ENCODE data around the gene ARFGEF2.

ARFGEF2 gene

GRCh38 chr20:48921168-48921882 is at the start of gene ARFGEF2:
Gene ARFGEF2, plus strand, starts transcription at chr20:48921711. Its CDS starts 179 bp downstream, at chr20:48921890.
- in situ Hi-C loops (cut with MboI; ENCODE audit: low pct_unique_long_range_greater_than_20kb, low sequenced_read_pairs, unreplicated experiment): no loop called here
- TF ChIP-seq CTCF (IDR thresholded peaks at IDR 0.05; ENCODE audit: extremely low read depth, insufficient read depth, missing control alignments): no peak
- peak; percentile 97 for DNase-seq (ENCODE audit: low spot score)

- in situ Hi-C loops (cut with MboI; ENCODE audit: low pct_unique_long_range_greater_than_20kb, low sequenced_read_pairs, unreplicated experiment): no loop called here
- TF ChIP-seq CTCF (IDR thresholded peaks at IDR 0.05; ENCODE audit: extremely low read depth, insufficient read depth, missing control alignments): no peak
- no peak for DNase-seq (ENCODE audit: low spot score)
These were observed 46.1 kb upstream of the ARFGEF2 start for GRCh38 chr20:48875233-48875913.

DNA sequence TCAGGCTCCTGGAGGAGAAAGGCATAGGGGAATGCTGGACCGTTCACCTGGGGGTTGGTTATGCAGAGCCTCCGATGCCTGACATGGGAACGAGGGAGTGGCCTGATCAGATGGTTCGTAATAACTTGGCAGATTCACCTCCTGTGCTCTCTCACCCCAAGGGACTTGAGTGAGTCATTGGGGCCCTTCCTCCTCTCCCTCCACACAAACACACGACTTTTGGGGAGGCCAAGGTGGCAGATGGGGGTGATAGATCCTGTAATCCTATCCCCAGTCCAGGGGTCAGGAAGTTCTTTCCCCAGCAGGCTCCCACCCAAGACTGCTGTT is 45.6 kb upstream of the ARFGEF2 start:
- in situ Hi-C loops (cut with MboI; ENCODE audit: low pct_unique_long_range_greater_than_20kb, low sequenced_read_pairs, unreplicated experiment): no loop called here
- no peak for DNase-seq (ENCODE audit: low spot score)
- TF ChIP-seq CTCF (IDR thresholded peaks at IDR 0.05; ENCODE audit: extremely low read depth, insufficient read depth, missing control alignments): no peak

DNA sequence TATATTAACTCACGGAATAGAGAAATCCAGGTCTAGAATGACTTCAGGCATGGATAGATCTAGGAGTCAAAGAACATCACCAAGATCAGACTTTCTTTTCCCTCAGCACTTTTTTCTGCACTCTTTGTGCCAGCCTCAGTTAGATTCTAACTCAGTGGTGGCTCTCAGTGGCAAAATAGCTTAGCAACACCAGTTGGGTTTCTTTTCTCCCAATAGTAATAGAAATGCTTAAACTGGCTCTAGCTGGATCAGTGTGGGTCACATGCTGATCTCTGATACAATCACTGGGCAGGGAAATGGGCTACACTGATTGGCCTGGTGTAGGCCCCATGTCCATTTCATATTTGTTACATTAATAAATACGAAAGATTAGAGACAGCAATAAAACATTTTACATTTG is 44.2 kb upstream of the ARFGEF2 start:
- in situ Hi-C loops (cut with MboI; ENCODE audit: low pct_unique_long_range_greater_than_20kb, low sequenced_read_pairs, unreplicated experiment): no loop called here
- no peak for DNase-seq (ENCODE audit: low spot score)
- TF ChIP-seq CTCF (IDR thresholded peaks at IDR 0.05; ENCODE audit: extremely low read depth, insufficient read depth, missing control alignments): no peak

DNA sequence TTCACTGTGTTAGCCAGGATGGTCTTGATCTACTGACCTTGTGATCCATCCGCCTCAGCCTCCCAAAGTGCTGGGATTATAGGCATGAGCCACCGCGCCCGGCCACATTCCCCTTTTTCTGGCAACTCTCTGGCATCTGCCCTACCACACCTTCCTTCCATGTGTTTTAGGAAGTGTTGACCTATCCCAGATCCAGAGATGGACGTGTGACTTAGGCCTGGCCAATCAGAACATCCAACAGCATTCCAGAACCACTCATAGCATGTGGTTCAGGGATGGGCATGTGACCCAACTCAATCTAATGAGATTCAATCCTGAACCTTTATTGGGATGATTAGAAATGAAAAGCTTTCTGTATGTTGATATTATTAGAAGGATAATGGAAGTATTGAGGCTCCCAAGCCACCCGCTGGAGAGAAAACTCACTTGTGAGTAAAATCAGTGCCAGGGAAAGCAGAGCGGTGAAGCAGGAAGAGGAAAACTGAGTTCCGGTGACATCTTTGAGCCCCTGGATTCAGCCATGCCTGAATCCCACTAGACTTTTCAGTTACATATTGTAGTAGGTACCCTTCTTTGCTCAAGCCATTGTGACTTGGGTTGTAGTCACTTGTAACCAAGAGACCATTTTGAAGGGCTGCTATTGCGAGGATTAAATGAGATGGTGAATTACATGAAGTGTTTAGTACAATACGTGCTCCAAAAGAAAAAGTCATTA is 42.8 kb upstream of the ARFGEF2 start:
- in situ Hi-C loops (cut with MboI; ENCODE audit: low pct_unique_long_range_greater_than_20kb, low sequenced_read_pairs, unreplicated experiment): no loop called here
- no peak for TF ChIP-seq CTCF (IDR thresholded peaks at IDR 0.05; ENCODE audit: extremely low read depth, insufficient read depth, missing control alignments)
- DNase-seq (ENCODE audit: low spot score): no peak

DNA sequence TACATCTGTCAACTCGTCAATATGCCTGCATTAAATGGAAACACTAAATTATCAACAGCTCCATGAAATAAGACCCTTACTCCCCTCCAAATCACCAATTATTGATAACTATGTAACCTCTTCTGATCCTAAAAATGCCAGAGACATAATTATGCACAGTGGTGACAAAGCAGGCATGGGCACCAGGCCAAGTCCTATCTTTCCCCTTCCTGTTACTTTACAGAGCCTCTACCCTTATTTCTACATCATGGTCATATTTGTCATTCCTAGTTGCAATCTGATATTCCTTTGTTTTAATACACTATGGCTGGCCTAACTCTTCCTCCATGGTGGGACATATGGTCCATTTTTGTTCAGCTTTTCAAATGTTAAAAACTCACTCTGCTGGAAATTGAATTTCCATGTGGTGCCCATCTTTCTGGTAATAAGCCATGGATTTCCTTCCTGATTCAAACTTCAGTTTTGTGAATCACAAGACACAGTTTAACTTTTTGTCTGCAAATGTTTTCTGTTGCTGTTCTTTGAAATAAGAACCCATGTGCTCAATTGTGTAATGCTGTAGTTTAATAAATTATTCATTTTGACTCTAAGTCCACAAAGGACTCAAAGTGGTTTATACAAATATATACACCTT is 41.8 kb upstream of the ARFGEF2 start:
- DNase-seq (ENCODE audit: low spot score): no peak
- in situ Hi-C loops (cut with MboI; ENCODE audit: low pct_unique_long_range_greater_than_20kb, low sequenced_read_pairs, unreplicated experiment): no loop called here
- TF ChIP-seq CTCF (IDR thresholded peaks at IDR 0.05; ENCODE audit: extremely low read depth, insufficient read depth, missing control alignments): no peak
